PC-3 (cell line): ENCODE results near the gene CSTPP1. TPM values are rescaled to one million over a fixed set of nuclear protein-coding genes. Genes with fewer than 3 reads are reported as not detected.

Experiments used
- ATAC-seq: fragments of 200-7000 bp; cut with Tn5 transposase; 2 replicates; pipeline ENCODE4 v1.9.1; 2020; ENCODE audit warnings: mild to moderate bottlenecking, moderate library complexity
- BruUV-seq: library from RNA; stranded (reverse); fragments of 400-500 nt; replicated peaks from 2 replicates; lab custom pipeline; 2021; lab: Mats Ljungman, UMichigan
- CTCF ChIA-PET: fragments of 300-600 bp; sonication (Branson Sonifier 250); formaldehyde crosslinking; loops from one replicate; lab custom pipeline; 2022; ENCODE audit warnings: antibody characterized with exemption; lab: Charles Lee
- POLR2A ChIA-PET: fragments of 300-600 bp; sonication (Branson Sonifier 250); formaldehyde crosslinking; loops from one replicate; lab custom pipeline; 2022; ENCODE audit warnings: antibody characterized with exemption; ENCODE audit not compliant: unreplicated experiment; lab: Charles Lee
- DNase-seq: peaks from one replicate; pipeline ENCODE4 v3.0.0-alpha.2; 2015
- H2AFZ ChIP-seq: fragments of 300-600 bp; sonication (generic); 2 replicates; pipeline ENCODE4 v1.6.0; 2016; ENCODE audit warnings: antibody characterized with exemption, low read length
- H3F3A ChIP-seq: fragments of 300-600 bp; sonication (generic); one replicate; pipeline ENCODE4 v1.6.0; 2017; ENCODE audit warnings: antibody characterized with exemption, low read length, control low read depth, mild to moderate bottlenecking; ENCODE audit not compliant: unreplicated experiment
- H3K27ac ChIP-seq: fragments of 300-600 bp; sonication (generic); 2 replicates; pipeline ENCODE4 v1.5.1; 2016; ENCODE audit warnings: mild to moderate bottlenecking, low read length
- H3K27me3 ChIP-seq: fragments of 300-600 bp; sonication (generic); 2 replicates; pipeline ENCODE4 v1.6.1; 2016; ENCODE audit warnings: low read length, mixed read lengths
- H3K36me3 ChIP-seq: fragments of 300-600 bp; sonication (generic); 2 replicates; pipeline ENCODE4 v1.6.1; 2016; ENCODE audit warnings: low read depth, mixed run types, low read length, mixed read lengths
- H3K4me1 ChIP-seq: fragments of 300-600 bp; sonication (generic); 2 replicates; pipeline ENCODE4 v1.5.1; 2016; ENCODE audit warnings: low read length; ENCODE audit not compliant: insufficient read depth
- H3K4me2 ChIP-seq: fragments of 300-600 bp; sonication (generic); 2 replicates; pipeline ENCODE4 v1.6.0; 2016; ENCODE audit warnings: low read length
- H3K4me3 ChIP-seq: fragments of 300-600 bp; sonication (generic); 2 replicates; pipeline ENCODE4 v1.5.1; 2016; ENCODE audit warnings: mild to moderate bottlenecking, low read length, mixed read lengths
- H3K79me2 ChIP-seq: fragments of 300-600 bp; sonication (generic); 2 replicates; pipeline ENCODE4 v1.6.1; 2017; ENCODE audit warnings: low read length, mixed read lengths
- H3K9ac ChIP-seq: fragments of 300-600 bp; sonication (generic); 2 replicates; pipeline ENCODE4 v1.6.0; 2016; ENCODE audit warnings: mild to moderate bottlenecking, low read length
- H3K9me2 ChIP-seq: fragments of 300-600 bp; sonication (generic); replicated peaks from 2 replicates; pipeline ENCODE4 v1.6.1; 2016; ENCODE audit warnings: mixed run types, low read length, mixed read lengths
- H3K9me3 ChIP-seq: fragments of 300-600 bp; sonication (generic); 2 replicates; pipeline ENCODE4 v1.6.1; 2016; ENCODE audit warnings: low read length, mixed read lengths
- H4K20me1 ChIP-seq: fragments of 300-600 bp; sonication (generic); 2 replicates; pipeline ENCODE4 v1.6.1; 2016; ENCODE audit warnings: low read length, mixed read lengths
- EZH2 ChIP-seq: fragments of 300-600 bp; sonication (generic); IDR thresholded peaks from one replicate; pipeline ENCODE4 v1.6.1; 2017; ENCODE audit warnings: antibody characterized with exemption, mild to moderate bottlenecking, low read length; ENCODE audit not compliant: unreplicated experiment
- EZH2phosphoT487 ChIP-seq: fragments of 300-600 bp; sonication (generic); IDR thresholded peaks from 2 replicates; pipeline ENCODE4 v1.6.1; 2018; ENCODE audit warnings: mild to moderate bottlenecking, antibody characterized with exemption, low read length, borderline replicate concordance
- intact Hi-C: fragments of 100-400 bp; cut with micrococcal nuclease; formaldehyde crosslinking; loops from 2 replicates; pipeline ENCODE4 v1.9.0; 2023
- total RNA-seq: library from RNA; depleted of rRNA; stranded (reverse); fragments of >200 nt; gene quantifications from 2 replicates; pipeline ENCODE4 v1.2.3, GENCODE V29; 2014
- TF ChIP-seq, protein P1 (sequence below): fragments of 300-600 bp; sonication (generic); conservative IDR thresholded peaks from 2 replicates; pipeline ENCODE4 v1.5.1; 2017; ENCODE audit warnings: antibody characterized with exemption, low read depth, mild to moderate bottlenecking, low read length

Gene CSTPP1
- total RNA-seq, 1 experiment from 2014 or later, result 21.7 TPM

- intact Hi-C loops, result no loop called here
- no peaks in the 10 kb centered on the region for H3K27me3 ChIP-seq
- TF ChIP-seq, protein P1, sequence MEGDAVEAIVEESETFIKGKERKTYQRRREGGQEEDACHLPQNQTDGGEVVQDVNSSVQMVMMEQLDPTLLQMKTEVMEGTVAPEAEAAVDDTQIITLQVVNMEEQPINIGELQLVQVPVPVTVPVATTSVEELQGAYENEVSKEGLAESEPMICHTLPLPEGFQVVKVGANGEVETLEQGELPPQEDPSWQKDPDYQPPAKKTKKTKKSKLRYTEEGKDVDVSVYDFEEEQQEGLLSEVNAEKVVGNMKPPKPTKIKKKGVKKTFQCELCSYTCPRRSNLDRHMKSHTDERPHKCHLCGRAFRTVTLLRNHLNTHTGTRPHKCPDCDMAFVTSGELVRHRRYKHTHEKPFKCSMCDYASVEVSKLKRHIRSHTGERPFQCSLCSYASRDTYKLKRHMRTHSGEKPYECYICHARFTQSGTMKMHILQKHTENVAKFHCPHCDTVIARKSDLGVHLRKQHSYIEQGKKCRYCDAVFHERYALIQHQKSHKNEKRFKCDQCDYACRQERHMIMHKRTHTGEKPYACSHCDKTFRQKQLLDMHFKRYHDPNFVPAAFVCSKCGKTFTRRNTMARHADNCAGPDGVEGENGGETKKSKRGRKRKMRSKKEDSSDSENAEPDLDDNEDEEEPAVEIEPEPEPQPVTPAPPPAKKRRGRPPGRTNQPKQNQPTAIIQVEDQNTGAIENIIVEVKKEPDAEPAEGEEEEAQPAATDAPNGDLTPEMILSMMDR, result no peak
- TF ChIP-seq EZH2phosphoT487 (no peak), EZH2 (no peak)
- H4K20me1 ChIP-seq, result no peaks in the 10 kb centered on the region
- no peaks in the 10 kb centered on the region for H3K9me2 ChIP-seq
- no peaks in the 10 kb centered on the region for H3K9me3 ChIP-seq
- H3K27ac ChIP-seq, result no peak overlapping the region
- no peaks in the 10 kb centered on the region for H3K79me2 ChIP-seq
- no peak overlapping the region for H2AFZ ChIP-seq
- no peaks in the 10 kb centered on the region for H3F3A ChIP-seq
- no TSS peak for BruUV-seq
- no peak overlapping the region for H3K9ac ChIP-seq
- ChIA-PET CTCF (interaction anchor here (0.5 kb wide), 1 partner anchor 98 kb away, joined by 3 read pairs; no protein-coding TSS in a partner anchor), POLR2A (no interaction called here)
- H3K4me1 ChIP-seq, result no peaks in the 10 kb centered on the region
- H3K4me3 ChIP-seq, result no peak overlapping the region
- ATAC-seq (no peak), DNase-seq (no peak)
- no peak overlapping the region for H3K4me2 ChIP-seq
- no peaks in the 10 kb centered on the region for H3K36me3 ChIP-seq
Measured at GRCh38 chr11:46963844-46964243, 27.3 kb downstream of the CSTPP1 start.

GRCh38 chr11:46966773-46967172 is 30.2 kb downstream of the CSTPP1 start:
- H3K4me1 ChIP-seq, result no peaks in the 10 kb centered on the region
- no peak overlapping the region for H3K27ac ChIP-seq
- no peaks in the 10 kb centered on the region for H3F3A ChIP-seq
- no peak for ATAC-seq
- H2AFZ ChIP-seq, result no peak overlapping the region
- TF ChIP-seq, protein P1, result no peak
- TF ChIP-seq EZH2phosphoT487 (no peak), EZH2 (no peak)
- H3K36me3 ChIP-seq, result no peaks in the 10 kb centered on the region
- H3K9me2 ChIP-seq, result no peaks in the 10 kb centered on the region
- POLR2A ChIA-PET, result interaction anchor here (0.6 kb wide), 1 partner anchor 14 kb away, joined by 7 read pairs; no protein-coding TSS in a partner anchor
- H3K9ac ChIP-seq, result no peak overlapping the region
- H3K79me2 ChIP-seq, result no peaks in the 10 kb centered on the region
- CTCF ChIA-PET, result no interaction called here
- intact Hi-C loops, result no loop called here
- no peak overlapping the region for H3K4me2 ChIP-seq
- DNase-seq, result no peak
- no peaks in the 10 kb centered on the region for H3K27me3 ChIP-seq
- H4K20me1 ChIP-seq, result no peaks in the 10 kb centered on the region
- no peaks in the 10 kb centered on the region for H3K9me3 ChIP-seq
- no TSS peak for BruUV-seq
- no peak overlapping the region for H3K4me3 ChIP-seq

DNA sequence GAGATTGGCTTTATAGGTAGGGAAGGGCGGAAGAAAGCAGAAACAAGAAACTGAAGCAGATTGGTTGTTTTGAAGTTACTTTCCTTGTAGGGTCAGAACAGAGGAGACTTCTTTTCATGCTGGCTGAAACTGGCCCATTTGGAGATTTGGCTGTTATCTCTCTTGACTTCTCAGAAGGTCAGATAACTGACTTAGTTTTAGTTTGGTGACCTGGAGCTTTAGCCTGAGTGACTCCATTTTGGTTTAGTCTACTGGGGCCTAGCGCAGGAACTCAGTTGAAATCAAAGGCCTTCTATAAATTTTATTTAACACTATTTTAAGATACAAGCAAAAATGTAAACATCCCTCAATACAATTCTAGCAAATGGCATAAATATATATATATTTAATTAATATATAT is 31.4 kb downstream of the CSTPP1 start:
- ChIA-PET CTCF (no interaction called here), POLR2A (no interaction called here)
- Histone ChIP-seq H3K9me2 (no peaks in the 10 kb centered on the region), H3K36me3 (no peaks in the 10 kb centered on the region), H2AFZ (no peak overlapping the region), H3K9me3 (no peaks in the 10 kb centered on the region), H3K4me2 (no peak overlapping the region), H3F3A (no peaks in the 10 kb centered on the region), H3K27ac (no peak overlapping the region), H3K79me2 (no peaks in the 10 kb centered on the region), H3K27me3 (no peaks in the 10 kb centered on the region), H3K4me1 (no peaks in the 10 kb centered on the region), H4K20me1 (no peaks in the 10 kb centered on the region), H3K4me3 (no peak overlapping the region), H3K9ac (no peak overlapping the region)
- DNase-seq (no peak), ATAC-seq (no peak)
- TF ChIP-seq, protein P1, result no peak
- TF ChIP-seq EZH2 (no peak), EZH2phosphoT487 (no peak)
- no TSS peak for BruUV-seq
- intact Hi-C loops, result no loop called here
